Endothelial cell of umbilical vein (primary cell): ENCODE results near the gene CALU. TPM values are rescaled to one million over a fixed set of nuclear protein-coding genes. Genes with fewer than 3 reads are reported as not detected.

Experiments
- BruUV-seq: library from RNA; stranded (reverse); fragments of 400-500 nt; replicated peaks from 2 replicates; lab custom pipeline; 2021; lab: Mats Ljungman, UMichigan
- CTCF ChIA-PET: fragments of 300-600, 350-600 bp; sonication (Branson Sonifier 250); formaldehyde crosslinking; loops from one replicate; lab custom pipeline; 2021; ENCODE audit warnings: antibody characterized with exemption, inconsistent platforms; lab: Charles Lee
- POLR2A ChIA-PET: fragments of 300-600, 350-600 bp; sonication (Branson Sonifier 250); formaldehyde crosslinking; loops from one replicate; lab custom pipeline; 2021; ENCODE audit warnings: antibody characterized with exemption, inconsistent platforms; lab: Charles Lee
- DNase-seq: peaks from one replicate; pipeline ENCODE4 v3.0.0-alpha.2; 2011; ENCODE audit warnings: low read depth, low spot score
- FAIRE-seq: peaks from 2 replicates; lab custom pipeline; 2011; peaks lifted over from hg19 to GRCh38; lab: Jason Lieb, UNC
- H2AFZ ChIP-seq: 2 replicates; pipeline ENCODE4 v1.6.0; 2012; ENCODE audit warnings: low read depth, low read length, control low read depth, inconsistent platforms
- H3K27ac ChIP-seq: 2 replicates; pipeline ENCODE4 v1.5.1; 2011; ENCODE audit warnings: low read depth, mild to moderate bottlenecking, control low read depth, low read length, moderate library complexity; ENCODE audit not compliant: insufficient read depth
- H3K27me3 ChIP-seq, 2 experiments: 2 replicates each; pipeline versions ENCODE4 v1.6.0 to v1.6.1; 2011; ENCODE audit warnings: low read length in 2 of 2, mixed read lengths in 1 of 2; ENCODE audit not compliant: control insufficient read depth in 2 of 2, insufficient read depth in 2 of 2
- H3K36me3 ChIP-seq, 2 experiments: 2 replicates in 1 of 2; 3 replicates in 1 of 2; pipeline ENCODE4 v1.5.1; 2011; ENCODE audit warnings: low read length in 2 of 2, mild to moderate bottlenecking in 1 of 2, moderate library complexity in 1 of 2; ENCODE audit not compliant: control insufficient read depth in 2 of 2, insufficient read depth in 2 of 2; ENCODE audit errors: extremely low read depth in 1 of 2
- H3K4me1 ChIP-seq: 3 replicates; pipeline ENCODE4 v1.5.1; 2011; ENCODE audit warnings: mild to moderate bottlenecking, low read length; ENCODE audit not compliant: control insufficient read depth, insufficient read depth; ENCODE audit errors: extremely low read depth
- H3K4me2 ChIP-seq: 2 replicates; pipeline ENCODE4 v1.6.1; 2011; ENCODE audit warnings: low read length, control low read depth, mixed read lengths; ENCODE audit not compliant: insufficient read depth
- H3K4me3 ChIP-seq, 3 experiments: fragments of 200-600 bp in 1 of 3; sonication (generic), shearing (Covaris generic) in 1 of 3; replicated peaks in 1 of 3; 2 replicates each; pipeline ENCODE4 v1.5.1; 2011 to 2016; ENCODE audit warnings: control low read depth in 3 of 3, low read length in 3 of 3, mild to moderate bottlenecking in 2 of 3, inconsistent platforms in 1 of 3, low read depth in 1 of 3, moderate library complexity in 1 of 3; ENCODE audit not compliant: insufficient read depth in 1 of 3
- H3K79me2 ChIP-seq: 2 replicates; pipeline ENCODE4 v1.6.0; 2012; ENCODE audit warnings: low read length, inconsistent platforms; ENCODE audit not compliant: control insufficient read depth, insufficient read depth
- H3K9ac ChIP-seq: replicated peaks from 2 replicates; pipeline ENCODE3; 2011; ENCODE audit warnings: low read length, control low read depth; ENCODE audit not compliant: insufficient read depth; ENCODE audit errors: extremely low read depth
- H3K9me1 ChIP-seq: replicated peaks from 3 replicates; pipeline ENCODE4 v1.6.0; 2011; ENCODE audit warnings: mild to moderate bottlenecking, low read length; ENCODE audit not compliant: control insufficient read depth, insufficient read depth; ENCODE audit errors: extremely low read depth
- H3K9me3 ChIP-seq: replicated peaks from 2 replicates; pipeline ENCODE4 v1.5.1; 2012; ENCODE audit warnings: low read length, inconsistent platforms; ENCODE audit not compliant: control insufficient read depth, insufficient read depth
- H4K20me1 ChIP-seq: replicated peaks from 2 replicates; pipeline ENCODE3; 2011; ENCODE audit warnings: mild to moderate bottlenecking, low read length; ENCODE audit not compliant: control insufficient read depth, insufficient read depth; ENCODE audit errors: extremely low read depth
- CTCF ChIP-seq, 2 donors: IDR thresholded peaks; 1 replicate in 1 of 2; 2 replicates in 1 of 2; pipeline ENCODE4 v1.5.1; 2011; ENCODE audit warnings: low read length in 2 of 2, mild to moderate bottlenecking in 2 of 2, moderate library complexity in 2 of 2, control low read depth in 1 of 2, inconsistent platforms in 1 of 2, low read depth in 1 of 2; ENCODE audit not compliant: insufficient read depth in 1 of 2; ENCODE audit errors: extremely low read depth in 1 of 2
- EZH2 ChIP-seq: IDR thresholded peaks from 2 replicates; pipeline ENCODE4 v1.6.1; 2012; ENCODE audit warnings: borderline replicate concordance, low read depth, mild to moderate bottlenecking, moderate library complexity, low read length, inconsistent platforms; ENCODE audit not compliant: severe bottlenecking
- FOS ChIP-seq: IDR thresholded peaks from 2 replicates; pipeline ENCODE4 v1.6.1; 2011; ENCODE audit warnings: mild to moderate bottlenecking, low read length, moderate library complexity, borderline replicate concordance; ENCODE audit not compliant: insufficient read depth
- JUN ChIP-seq: IDR thresholded peaks from 2 replicates; pipeline ENCODE4 v1.6.1; 2011; ENCODE audit warnings: borderline replicate concordance, low read depth; ENCODE audit not compliant: insufficient read length, insufficient read depth
- MAX ChIP-seq: IDR thresholded peaks from 2 replicates; pipeline ENCODE4 v1.6.1; 2011; ENCODE audit not compliant: insufficient read depth, insufficient read length
- MYC ChIP-seq: IDR thresholded peaks from one replicate; pipeline ENCODE4 v1.6.1; 2011; ENCODE audit warnings: mild to moderate bottlenecking, low read depth, low read length
- POLR2A ChIP-seq: IDR thresholded peaks from 2 replicates; pipeline ENCODE4 v1.6.1; 2012; ENCODE audit warnings: low read depth, mild to moderate bottlenecking, control low read depth, low read length
- POLR2AphosphoS5 ChIP-seq: IDR thresholded peaks from 2 replicates; pipeline ENCODE4 v1.6.1; 2012; ENCODE audit warnings: low read depth, mild to moderate bottlenecking, control low read depth, low read length, moderate library complexity; ENCODE audit not compliant: insufficient read depth
- dilution Hi-C: fragments of 300-500 bp; cut with MboI; formaldehyde crosslinking; loops from one replicate; pipeline ENCODE4 v1.15.0; 2019; ENCODE audit warnings: low sequenced_read_pairs; ENCODE audit not compliant: extremely low pct_ligation_motif_present
- intact Hi-C: fragments of 100-400 bp; cut with micrococcal nuclease; formaldehyde crosslinking; loops from one replicate; pipeline ENCODE4 v1.10.0; 2022
- polyA plus RNA-seq, 4 experiments: library from polyadenylated mRNA; depleted of rRNA in 3 of 4; stranded (reverse) in 3 of 4; unstranded in 1 of 4; fragments of >200 nt; gene quantifications; 2 replicates each; pipeline versions ENCODE4 v1.2.1 to v1.2.3, GENCODE V29; 2011 to 2012; ENCODE audit warnings: missing spikeins in 1 of 4
- total RNA-seq: library from RNA; stranded (reverse); gene quantifications from 2 replicates; pipeline ENCODE4 v1.2.3, GENCODE V29; 2021

The CALU gene
- total and polyA plus RNA-seq, 2 donors (not counting 3 experiments of a cell fraction or from before 2014, with no cell fraction given): 135 to 257 TPM

- no peak overlapping the region for H2AFZ ChIP-seq
- POLR2A ChIA-PET: no interaction called here
- no peaks in the 10 kb centered on the region for H3K36me3 ChIP-seq
- H3K27ac ChIP-seq: no peak overlapping the region
- FAIRE-seq (no peak), DNase-seq (no peak)
- intact Hi-C loops (no loop called here), dilution Hi-C loops (no loop called here)
- no TSS peak for BruUV-seq
- H3K9ac ChIP-seq: no peak overlapping the region
- H3K9me1 ChIP-seq: no peaks in the 10 kb centered on the region
- no peak overlapping the region for H3K4me2 ChIP-seq
- peaks cover 28 to 32% of the 10 kb centered on the region in 2 experiments for H3K27me3 ChIP-seq
- H4K20me1 ChIP-seq: no peaks in the 10 kb centered on the region
- no peaks in the 10 kb centered on the region for H3K9me3 ChIP-seq
- H3K4me3 ChIP-seq: no peak overlapping the region
- no peaks in the 10 kb centered on the region for H3K79me2 ChIP-seq
- H3K4me1 ChIP-seq: no peaks in the 10 kb centered on the region
- CTCF ChIA-PET: interaction anchor here (0.8 to 2.3 kb wide), 3 partner anchors 10 to 52 kb away, joined by 3 to 10 read pairs (median 4); no protein-coding TSS in a partner anchor
- no peak for TF ChIP-seq EZH2
- TF ChIP-seq MYC: no peak
- TF ChIP-seq POLR2A: no peak
- no peak for TF ChIP-seq CTCF (IDR thresholded peaks at IDR 0.05; ENCODE audit: extremely low read depth in 1 of 2, insufficient read depth in 1 of 2, low read depth in 1 of 2, low read length in 2 of 2)
- no peak for TF ChIP-seq POLR2AphosphoS5
- no peak for TF ChIP-seq FOS
- TF ChIP-seq MAX: no peak
- TF ChIP-seq JUN: no peak
Observed at GRCh38 chr7:128699196-128699712, 39.9 kb upstream of the CALU start.
